CD4-positive, alpha-beta T cell treated with Interleukin-10 for 1 hour (primary cell): ENCODE data around the gene CLPTM1L.

Experiments
- DNase-seq: peaks from one replicate; pipeline ENCODE4 v3.0.0-alpha.2; 2020

Gene CLPTM1L

GRCh38 chr5:1270933-1271914 lies 73.7 kb downstream of the CLPTM1L start:
- DNase-seq = no peak

GRCh38 chr5:1270426-1270825 lies 74.5 kb downstream of the CLPTM1L start:
- DNase-seq = no peak

GRCh38 chr5:1268666-1269065 lies 76.2 kb downstream of the CLPTM1L start:
- DNase-seq = peak; percentile 25

GRCh38 chr5:1268056-1268455 lies 76.8 kb downstream of the CLPTM1L start:
- no peak for DNase-seq
